HuH-7.5 (cell line): ENCODE data around the gene POLD1.

Experiments
- DNase-seq: peaks from one replicate; pipeline ENCODE4 v3.0.0; 2011; ENCODE audit warnings: low spot score

POLD1 gene

DNA sequence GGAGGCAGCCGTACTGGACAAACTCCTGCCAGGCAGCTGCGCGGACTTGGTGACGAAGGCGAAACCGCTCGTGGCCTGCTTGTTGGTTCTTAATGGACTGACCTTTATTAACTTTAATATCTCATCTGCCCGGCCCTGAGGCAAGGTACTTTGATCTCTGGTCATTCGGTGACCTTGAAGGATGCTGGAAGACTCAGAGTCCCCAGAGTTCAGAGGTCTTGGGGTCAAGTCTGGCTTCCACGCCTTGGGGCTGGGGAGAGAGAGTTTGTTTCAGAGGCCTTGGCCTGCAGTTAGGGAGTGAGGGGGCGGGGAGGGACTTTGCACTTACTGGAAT is 82.5 kb downstream of the POLD1 start:
- no peak for DNase-seq

DNA sequence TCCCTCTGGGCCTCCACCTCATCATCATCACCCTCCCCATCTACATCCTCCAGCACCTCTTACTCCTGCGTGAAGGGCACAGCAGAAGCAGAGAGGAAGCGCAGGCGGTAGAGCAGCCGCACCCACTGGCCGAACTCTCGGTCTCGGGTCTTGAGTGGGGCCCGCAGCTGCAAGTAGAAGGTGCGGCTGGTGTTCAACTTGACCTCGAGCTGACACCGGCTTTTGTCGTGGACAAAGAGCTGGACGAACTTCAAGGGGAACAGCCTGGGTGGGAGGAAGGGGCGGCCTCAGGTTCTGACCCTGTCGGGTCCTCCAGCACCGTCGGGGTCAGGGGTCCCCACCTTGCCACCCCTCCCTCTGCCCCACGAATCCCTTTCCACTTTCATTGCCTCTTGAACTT is 83.4 kb downstream of the POLD1 start:
- DNase-seq: no peak
